K562 (cell line): Measurements from ENCODE around the gene USH1G. TPM values are rescaled to one million over a fixed set of nuclear protein-coding genes. Genes with fewer than 3 reads are reported as not detected.
A peak's percentile ranks its signal among the peaks of the same experiment; 100 is the strongest.

ENCODE experiments used
- CREB1 ChIP-seq, 2 experiments: sonication (generic) in 1 of 2; formaldehyde crosslinking in 1 of 2; IDR thresholded peaks; 2 replicates each; pipeline versions ENCODE4 v1.6.1 to v1.8.0; 2012 to 2022; ENCODE audit warnings: inconsistent platforms in 1 of 2, mild to moderate bottlenecking in 1 of 2, missing genetic modification reagents in 1 of 2, moderate library complexity in 1 of 2
- NCOA4 ChIP-seq: fragments of 450-650 bp; IDR thresholded peaks from 2 replicates; pipeline ENCODE4 v1.6.1; 2018; ENCODE audit warnings: mild to moderate bottlenecking; ENCODE audit not compliant: partially characterized antibody
- PCBP1 ChIP-seq: fragments of 200-400 bp; formaldehyde crosslinking; IDR thresholded peaks from 2 replicates; pipeline ENCODE4 v1.6.1; 2018; ENCODE audit warnings: mild to moderate bottlenecking, low read depth, low read length; ENCODE audit not compliant: poor library complexity, severe bottlenecking
- ZC3H8 ChIP-seq: fragments of 450-650 bp; IDR thresholded peaks from 2 replicates; pipeline ENCODE4 v1.6.1; 2017
- ZNF354B ChIP-seq: fragments of 250-450 bp; sonication (Bioruptor Pico); IDR thresholded peaks from 2 replicates; pipeline ENCODE4 v1.4.0; 2020
- polyA plus RNA-seq, 8 experiments: library from polyadenylated mRNA; depleted of rRNA in 4 of 8; stranded (reverse) in 5 of 8; unstranded in 3 of 8; fragments of >200 nt; fragmentation: Nextera tagmentation in 2 of 8; fragmentation: Illumina TruSeq in 1 of 8; extraction: Ambion mirVana in 2 of 8; extraction: Trizol in 1 of 8; gene quantifications; 2 replicates each; pipeline versions ENCODE4 v1.2.1 to v1.2.3, GENCODE V29; 2011 to 2014; ENCODE audit warnings: inconsistent platforms in 1 of 8, missing spikeins in 1 of 8
- total RNA-seq, 7 experiments: library from RNA; depleted of rRNA in 6 of 7; stranded (reverse); fragments of >200 nt in 6 of 7; fragmentation: Illumina TruSeq in 2 of 7; extraction: Trizol in 2 of 7; gene quantifications; 2 replicates each; pipeline versions ENCODE4 v1.2.1 to v1.2.3, GENCODE V29; 2011 to 2021; ENCODE audit warnings: low replicate concordance in 1 of 7
- TF ChIP-seq, protein P1 (sequence below): fragments of 450-650 bp; IDR thresholded peaks from 2 replicates; pipeline ENCODE4 v1.6.1; 2016; ENCODE audit warnings: mild to moderate bottlenecking, moderate library complexity
- TF ChIP-seq, protein P2 (sequence below): sonication (generic); formaldehyde crosslinking; IDR thresholded peaks from 2 replicates; pipeline ENCODE4 v1.8.1; 2023; ENCODE audit warnings: mild to moderate bottlenecking, missing genetic modification reagents
- TF ChIP-seq, protein P3 (sequence below): fragments of 200-800 bp; sonication (Bioruptor generic); IDR thresholded peaks from 2 replicates; pipeline ENCODE4 v1.6.1; 2017; ENCODE audit warnings: missing genetic modification characterization, missing compliant biosample characterization
- TF ChIP-seq, protein P4 (sequence below): fragments of 450-650 bp; IDR thresholded peaks from 2 replicates; pipeline ENCODE4 v1.6.1; 2016; ENCODE audit warnings: borderline replicate concordance

Gene USH1G
- total and polyA plus RNA-seq, 9 of the 15 experiments (the other 6 are each of a cell fraction or from before 2014, with no cell fraction given): 0.22 to 1.00 (median 0.64) TPM; not detected in 2

DNA sequence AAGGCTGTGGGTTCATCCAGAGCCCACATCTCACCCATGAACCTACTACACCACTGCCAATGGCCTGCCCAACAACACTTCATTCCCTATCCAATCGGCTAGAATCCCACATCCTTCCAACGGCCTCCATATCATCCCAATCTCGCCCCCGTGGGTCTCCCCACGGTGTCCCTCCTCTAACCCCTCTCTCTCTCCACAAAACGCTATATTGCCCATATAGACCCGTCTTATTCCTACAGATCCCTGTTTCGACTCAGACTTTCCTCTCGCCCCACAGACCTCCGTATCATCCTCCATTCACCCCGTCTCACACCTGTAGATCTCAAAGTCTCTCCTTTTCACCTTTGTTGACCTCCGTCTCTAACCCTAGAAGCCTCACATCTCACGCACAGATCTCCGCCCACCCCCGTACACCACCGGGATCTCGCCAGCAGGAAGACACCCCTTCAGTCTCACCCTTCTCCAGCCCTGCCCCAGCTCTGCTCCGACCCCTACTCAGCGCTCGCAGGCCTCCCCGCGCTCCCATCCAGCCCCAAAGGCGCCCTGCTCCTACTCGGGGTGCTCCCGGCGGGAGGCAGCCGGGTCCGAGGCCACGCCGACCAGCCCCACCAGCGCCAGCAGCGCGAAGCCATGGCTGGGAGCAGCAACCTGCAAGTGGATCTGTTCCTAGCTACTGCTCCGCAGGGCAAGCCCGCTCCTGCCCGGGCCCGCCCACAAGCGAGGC lies 50.6 kb downstream of the USH1G start, which contains the start of gene FDXR (continued):
- TF ChIP-seq, protein P1, sequence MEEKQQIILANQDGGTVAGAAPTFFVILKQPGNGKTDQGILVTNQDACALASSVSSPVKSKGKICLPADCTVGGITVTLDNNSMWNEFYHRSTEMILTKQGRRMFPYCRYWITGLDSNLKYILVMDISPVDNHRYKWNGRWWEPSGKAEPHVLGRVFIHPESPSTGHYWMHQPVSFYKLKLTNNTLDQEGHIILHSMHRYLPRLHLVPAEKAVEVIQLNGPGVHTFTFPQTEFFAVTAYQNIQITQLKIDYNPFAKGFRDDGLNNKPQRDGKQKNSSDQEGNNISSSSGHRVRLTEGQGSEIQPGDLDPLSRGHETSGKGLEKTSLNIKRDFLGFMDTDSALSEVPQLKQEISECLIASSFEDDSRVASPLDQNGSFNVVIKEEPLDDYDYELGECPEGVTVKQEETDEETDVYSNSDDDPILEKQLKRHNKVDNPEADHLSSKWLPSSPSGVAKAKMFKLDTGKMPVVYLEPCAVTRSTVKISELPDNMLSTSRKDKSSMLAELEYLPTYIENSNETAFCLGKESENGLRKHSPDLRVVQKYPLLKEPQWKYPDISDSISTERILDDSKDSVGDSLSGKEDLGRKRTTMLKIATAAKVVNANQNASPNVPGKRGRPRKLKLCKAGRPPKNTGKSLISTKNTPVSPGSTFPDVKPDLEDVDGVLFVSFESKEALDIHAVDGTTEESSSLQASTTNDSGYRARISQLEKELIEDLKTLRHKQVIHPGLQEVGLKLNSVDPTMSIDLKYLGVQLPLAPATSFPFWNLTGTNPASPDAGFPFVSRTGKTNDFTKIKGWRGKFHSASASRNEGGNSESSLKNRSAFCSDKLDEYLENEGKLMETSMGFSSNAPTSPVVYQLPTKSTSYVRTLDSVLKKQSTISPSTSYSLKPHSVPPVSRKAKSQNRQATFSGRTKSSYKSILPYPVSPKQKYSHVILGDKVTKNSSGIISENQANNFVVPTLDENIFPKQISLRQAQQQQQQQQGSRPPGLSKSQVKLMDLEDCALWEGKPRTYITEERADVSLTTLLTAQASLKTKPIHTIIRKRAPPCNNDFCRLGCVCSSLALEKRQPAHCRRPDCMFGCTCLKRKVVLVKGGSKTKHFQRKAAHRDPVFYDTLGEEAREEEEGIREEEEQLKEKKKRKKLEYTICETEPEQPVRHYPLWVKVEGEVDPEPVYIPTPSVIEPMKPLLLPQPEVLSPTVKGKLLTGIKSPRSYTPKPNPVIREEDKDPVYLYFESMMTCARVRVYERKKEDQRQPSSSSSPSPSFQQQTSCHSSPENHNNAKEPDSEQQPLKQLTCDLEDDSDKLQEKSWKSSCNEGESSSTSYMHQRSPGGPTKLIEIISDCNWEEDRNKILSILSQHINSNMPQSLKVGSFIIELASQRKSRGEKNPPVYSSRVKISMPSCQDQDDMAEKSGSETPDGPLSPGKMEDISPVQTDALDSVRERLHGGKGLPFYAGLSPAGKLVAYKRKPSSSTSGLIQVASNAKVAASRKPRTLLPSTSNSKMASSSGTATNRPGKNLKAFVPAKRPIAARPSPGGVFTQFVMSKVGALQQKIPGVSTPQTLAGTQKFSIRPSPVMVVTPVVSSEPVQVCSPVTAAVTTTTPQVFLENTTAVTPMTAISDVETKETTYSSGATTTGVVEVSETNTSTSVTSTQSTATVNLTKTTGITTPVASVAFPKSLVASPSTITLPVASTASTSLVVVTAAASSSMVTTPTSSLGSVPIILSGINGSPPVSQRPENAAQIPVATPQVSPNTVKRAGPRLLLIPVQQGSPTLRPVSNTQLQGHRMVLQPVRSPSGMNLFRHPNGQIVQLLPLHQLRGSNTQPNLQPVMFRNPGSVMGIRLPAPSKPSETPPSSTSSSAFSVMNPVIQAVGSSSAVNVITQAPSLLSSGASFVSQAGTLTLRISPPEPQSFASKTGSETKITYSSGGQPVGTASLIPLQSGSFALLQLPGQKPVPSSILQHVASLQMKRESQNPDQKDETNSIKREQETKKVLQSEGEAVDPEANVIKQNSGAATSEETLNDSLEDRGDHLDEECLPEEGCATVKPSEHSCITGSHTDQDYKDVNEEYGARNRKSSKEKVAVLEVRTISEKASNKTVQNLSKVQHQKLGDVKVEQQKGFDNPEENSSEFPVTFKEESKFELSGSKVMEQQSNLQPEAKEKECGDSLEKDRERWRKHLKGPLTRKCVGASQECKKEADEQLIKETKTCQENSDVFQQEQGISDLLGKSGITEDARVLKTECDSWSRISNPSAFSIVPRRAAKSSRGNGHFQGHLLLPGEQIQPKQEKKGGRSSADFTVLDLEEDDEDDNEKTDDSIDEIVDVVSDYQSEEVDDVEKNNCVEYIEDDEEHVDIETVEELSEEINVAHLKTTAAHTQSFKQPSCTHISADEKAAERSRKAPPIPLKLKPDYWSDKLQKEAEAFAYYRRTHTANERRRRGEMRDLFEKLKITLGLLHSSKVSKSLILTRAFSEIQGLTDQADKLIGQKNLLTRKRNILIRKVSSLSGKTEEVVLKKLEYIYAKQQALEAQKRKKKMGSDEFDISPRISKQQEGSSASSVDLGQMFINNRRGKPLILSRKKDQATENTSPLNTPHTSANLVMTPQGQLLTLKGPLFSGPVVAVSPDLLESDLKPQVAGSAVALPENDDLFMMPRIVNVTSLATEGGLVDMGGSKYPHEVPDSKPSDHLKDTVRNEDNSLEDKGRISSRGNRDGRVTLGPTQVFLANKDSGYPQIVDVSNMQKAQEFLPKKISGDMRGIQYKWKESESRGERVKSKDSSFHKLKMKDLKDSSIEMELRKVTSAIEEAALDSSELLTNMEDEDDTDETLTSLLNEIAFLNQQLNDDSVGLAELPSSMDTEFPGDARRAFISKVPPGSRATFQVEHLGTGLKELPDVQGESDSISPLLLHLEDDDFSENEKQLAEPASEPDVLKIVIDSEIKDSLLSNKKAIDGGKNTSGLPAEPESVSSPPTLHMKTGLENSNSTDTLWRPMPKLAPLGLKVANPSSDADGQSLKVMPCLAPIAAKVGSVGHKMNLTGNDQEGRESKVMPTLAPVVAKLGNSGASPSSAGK: no peak
- TF ChIP-seq, protein P2, sequence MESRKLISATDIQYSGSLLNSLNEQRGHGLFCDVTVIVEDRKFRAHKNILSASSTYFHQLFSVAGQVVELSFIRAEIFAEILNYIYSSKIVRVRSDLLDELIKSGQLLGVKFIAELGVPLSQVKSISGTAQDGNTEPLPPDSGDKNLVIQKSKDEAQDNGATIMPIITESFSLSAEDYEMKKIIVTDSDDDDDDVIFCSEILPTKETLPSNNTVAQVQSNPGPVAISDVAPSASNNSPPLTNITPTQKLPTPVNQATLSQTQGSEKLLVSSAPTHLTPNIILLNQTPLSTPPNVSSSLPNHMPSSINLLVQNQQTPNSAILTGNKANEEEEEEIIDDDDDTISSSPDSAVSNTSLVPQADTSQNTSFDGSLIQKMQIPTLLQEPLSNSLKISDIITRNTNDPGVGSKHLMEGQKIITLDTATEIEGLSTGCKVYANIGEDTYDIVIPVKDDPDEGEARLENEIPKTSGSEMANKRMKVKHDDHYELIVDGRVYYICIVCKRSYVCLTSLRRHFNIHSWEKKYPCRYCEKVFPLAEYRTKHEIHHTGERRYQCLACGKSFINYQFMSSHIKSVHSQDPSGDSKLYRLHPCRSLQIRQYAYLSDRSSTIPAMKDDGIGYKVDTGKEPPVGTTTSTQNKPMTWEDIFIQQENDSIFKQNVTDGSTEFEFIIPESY (CRISPR knock-in tag): no peak
- TF ChIP-seq ZC3H8 (0 out of 2 replicates have a peak, but pooled peaks have one; percentile 41), NCOA4 (no peak), ZNF354B (CRISPR knock-in tag) (no peak), CREB1 (IDR thresholded peaks at IDR 0.05) (no peak), CREB1 (CRISPR knock-in tag; IDR thresholded peaks at IDR 0.05) (no peak), PCBP1 (peak; percentile 30)
- TF ChIP-seq, protein P3, sequence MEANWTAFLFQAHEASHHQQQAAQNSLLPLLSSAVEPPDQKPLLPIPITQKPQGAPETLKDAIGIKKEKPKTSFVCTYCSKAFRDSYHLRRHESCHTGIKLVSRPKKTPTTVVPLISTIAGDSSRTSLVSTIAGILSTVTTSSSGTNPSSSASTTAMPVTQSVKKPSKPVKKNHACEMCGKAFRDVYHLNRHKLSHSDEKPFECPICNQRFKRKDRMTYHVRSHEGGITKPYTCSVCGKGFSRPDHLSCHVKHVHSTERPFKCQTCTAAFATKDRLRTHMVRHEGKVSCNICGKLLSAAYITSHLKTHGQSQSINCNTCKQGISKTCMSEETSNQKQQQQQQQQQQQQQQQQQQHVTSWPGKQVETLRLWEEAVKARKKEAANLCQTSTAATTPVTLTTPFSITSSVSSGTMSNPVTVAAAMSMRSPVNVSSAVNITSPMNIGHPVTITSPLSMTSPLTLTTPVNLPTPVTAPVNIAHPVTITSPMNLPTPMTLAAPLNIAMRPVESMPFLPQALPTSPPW (CRISPR knock-in tag): 0 out of 2 replicates have a peak, but pooled peaks have one; percentile 2
- TF ChIP-seq, protein P4, sequence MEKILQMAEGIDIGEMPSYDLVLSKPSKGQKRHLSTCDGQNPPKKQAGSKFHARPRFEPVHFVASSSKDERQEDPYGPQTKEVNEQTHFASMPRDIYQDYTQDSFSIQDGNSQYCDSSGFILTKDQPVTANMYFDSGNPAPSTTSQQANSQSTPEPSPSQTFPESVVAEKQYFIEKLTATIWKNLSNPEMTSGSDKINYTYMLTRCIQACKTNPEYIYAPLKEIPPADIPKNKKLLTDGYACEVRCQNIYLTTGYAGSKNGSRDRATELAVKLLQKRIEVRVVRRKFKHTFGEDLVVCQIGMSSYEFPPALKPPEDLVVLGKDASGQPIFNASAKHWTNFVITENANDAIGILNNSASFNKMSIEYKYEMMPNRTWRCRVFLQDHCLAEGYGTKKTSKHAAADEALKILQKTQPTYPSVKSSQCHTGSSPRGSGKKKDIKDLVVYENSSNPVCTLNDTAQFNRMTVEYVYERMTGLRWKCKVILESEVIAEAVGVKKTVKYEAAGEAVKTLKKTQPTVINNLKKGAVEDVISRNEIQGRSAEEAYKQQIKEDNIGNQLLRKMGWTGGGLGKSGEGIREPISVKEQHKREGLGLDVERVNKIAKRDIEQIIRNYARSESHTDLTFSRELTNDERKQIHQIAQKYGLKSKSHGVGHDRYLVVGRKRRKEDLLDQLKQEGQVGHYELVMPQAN: peak; percentile 67
